Ishikawa (cell line): ENCODE results near the gene ASAP3.

Experiments
- CEBPB ChIP-seq: IDR thresholded peaks from 2 replicates; pipeline ENCODE4 v1.6.1; 2012
- CREB1 ChIP-seq: IDR thresholded peaks from 2 replicates; pipeline ENCODE4 v1.6.1; 2012; ENCODE audit warnings: low read depth
- EP300 ChIP-seq: IDR thresholded peaks from 2 replicates; pipeline ENCODE4 v1.6.1; 2012; ENCODE audit warnings: borderline replicate concordance
- FOXM1 ChIP-seq: IDR thresholded peaks from 2 replicates; pipeline ENCODE4 v1.6.1; 2012; ENCODE audit warnings: low read depth, borderline replicate concordance
- NFIC ChIP-seq: IDR thresholded peaks from 2 replicates; pipeline ENCODE4 v1.6.1; 2012
- TAF1 ChIP-seq: IDR thresholded peaks from 2 replicates; pipeline ENCODE4 v1.6.1; 2012; ENCODE audit warnings: low read depth, mild to moderate bottlenecking
- TCF12 ChIP-seq: IDR thresholded peaks from 2 replicates; pipeline ENCODE4 v1.6.1; 2012; ENCODE audit warnings: low read depth
- ZBTB7A ChIP-seq: IDR thresholded peaks from 2 replicates; pipeline ENCODE4 v1.6.1; 2012; ENCODE audit warnings: low read depth
- TF ChIP-seq, protein P1 (sequence below): IDR thresholded peaks from 2 replicates; pipeline ENCODE4 v1.6.1; 2012; ENCODE audit warnings: low read depth, mild to moderate bottlenecking
- TF ChIP-seq, protein P2 (sequence below): IDR thresholded peaks from 2 replicates; pipeline ENCODE4 v1.6.1; 2012

DNA sequence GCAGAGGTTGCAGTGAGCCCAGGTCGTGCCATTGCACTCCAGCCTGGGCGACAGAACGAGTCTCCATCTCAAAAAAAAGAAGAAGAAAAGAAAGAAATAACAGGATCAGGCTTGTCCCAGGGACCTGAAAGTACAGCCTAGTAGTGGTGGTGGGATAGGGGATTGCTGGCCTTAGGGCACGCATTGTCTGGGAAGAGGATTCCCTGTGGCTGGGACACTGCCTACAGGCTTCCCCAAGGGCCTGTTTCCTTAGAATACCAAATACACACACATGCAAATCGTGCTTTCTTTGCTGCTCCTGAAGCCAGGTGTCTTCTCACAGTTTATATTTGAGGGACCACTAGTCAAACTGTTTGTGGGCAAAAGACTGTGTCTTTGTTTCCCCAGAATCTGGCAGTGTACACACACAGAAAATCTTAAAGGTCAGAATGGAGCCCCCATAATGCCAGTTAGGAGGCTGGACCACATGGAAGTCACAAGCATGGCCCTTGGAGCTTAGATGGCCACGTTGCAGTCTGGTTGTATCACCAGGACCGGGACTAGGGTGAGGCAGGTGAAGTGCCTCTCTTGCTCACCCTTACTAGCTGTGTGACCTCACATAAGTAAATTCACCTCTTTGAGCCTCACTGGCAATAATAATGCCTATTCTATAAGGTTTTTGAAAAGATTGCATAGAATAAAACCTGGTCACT lies 12.7 kb upstream of the ASAP3 start:
- TF ChIP-seq CREB1 (no peak), EP300 (no peak), FOXM1 (no peak), CEBPB (no peak), ZBTB7A (no peak), TAF1 (no peak), NFIC (no peak), TCF12 (no peak)
- TF ChIP-seq, protein P1, sequence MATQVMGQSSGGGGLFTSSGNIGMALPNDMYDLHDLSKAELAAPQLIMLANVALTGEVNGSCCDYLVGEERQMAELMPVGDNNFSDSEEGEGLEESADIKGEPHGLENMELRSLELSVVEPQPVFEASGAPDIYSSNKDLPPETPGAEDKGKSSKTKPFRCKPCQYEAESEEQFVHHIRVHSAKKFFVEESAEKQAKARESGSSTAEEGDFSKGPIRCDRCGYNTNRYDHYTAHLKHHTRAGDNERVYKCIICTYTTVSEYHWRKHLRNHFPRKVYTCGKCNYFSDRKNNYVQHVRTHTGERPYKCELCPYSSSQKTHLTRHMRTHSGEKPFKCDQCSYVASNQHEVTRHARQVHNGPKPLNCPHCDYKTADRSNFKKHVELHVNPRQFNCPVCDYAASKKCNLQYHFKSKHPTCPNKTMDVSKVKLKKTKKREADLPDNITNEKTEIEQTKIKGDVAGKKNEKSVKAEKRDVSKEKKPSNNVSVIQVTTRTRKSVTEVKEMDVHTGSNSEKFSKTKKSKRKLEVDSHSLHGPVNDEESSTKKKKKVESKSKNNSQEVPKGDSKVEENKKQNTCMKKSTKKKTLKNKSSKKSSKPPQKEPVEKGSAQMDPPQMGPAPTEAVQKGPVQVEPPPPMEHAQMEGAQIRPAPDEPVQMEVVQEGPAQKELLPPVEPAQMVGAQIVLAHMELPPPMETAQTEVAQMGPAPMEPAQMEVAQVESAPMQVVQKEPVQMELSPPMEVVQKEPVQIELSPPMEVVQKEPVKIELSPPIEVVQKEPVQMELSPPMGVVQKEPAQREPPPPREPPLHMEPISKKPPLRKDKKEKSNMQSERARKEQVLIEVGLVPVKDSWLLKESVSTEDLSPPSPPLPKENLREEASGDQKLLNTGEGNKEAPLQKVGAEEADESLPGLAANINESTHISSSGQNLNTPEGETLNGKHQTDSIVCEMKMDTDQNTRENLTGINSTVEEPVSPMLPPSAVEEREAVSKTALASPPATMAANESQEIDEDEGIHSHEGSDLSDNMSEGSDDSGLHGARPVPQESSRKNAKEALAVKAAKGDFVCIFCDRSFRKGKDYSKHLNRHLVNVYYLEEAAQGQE = no peak
- TF ChIP-seq, protein P2, sequence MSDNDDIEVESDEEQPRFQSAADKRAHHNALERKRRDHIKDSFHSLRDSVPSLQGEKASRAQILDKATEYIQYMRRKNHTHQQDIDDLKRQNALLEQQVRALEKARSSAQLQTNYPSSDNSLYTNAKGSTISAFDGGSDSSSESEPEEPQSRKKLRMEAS = no peak
